MM.1S (cell line): Measurements from ENCODE around the gene CD82.
A peak's percentile ranks its signal among the peaks of the same experiment; 100 is the strongest.

Experiments used
- EZH2 ChIP-seq: fragments of 300-600 bp; sonication (generic); optimal IDR thresholded peaks from 2 replicates; pipeline ENCODE3; 2017; ENCODE audit warnings: low read depth, mild to moderate bottlenecking, antibody characterized with exemption, low read length, mixed read lengths
- TF ChIP-seq, protein P1 (sequence below): fragments of 300-600 bp; sonication (generic); IDR thresholded peaks from 2 replicates; pipeline ENCODE4 v1.5.1; 2016; ENCODE audit warnings: antibody characterized with exemption, low read length, mixed read lengths

DNA sequence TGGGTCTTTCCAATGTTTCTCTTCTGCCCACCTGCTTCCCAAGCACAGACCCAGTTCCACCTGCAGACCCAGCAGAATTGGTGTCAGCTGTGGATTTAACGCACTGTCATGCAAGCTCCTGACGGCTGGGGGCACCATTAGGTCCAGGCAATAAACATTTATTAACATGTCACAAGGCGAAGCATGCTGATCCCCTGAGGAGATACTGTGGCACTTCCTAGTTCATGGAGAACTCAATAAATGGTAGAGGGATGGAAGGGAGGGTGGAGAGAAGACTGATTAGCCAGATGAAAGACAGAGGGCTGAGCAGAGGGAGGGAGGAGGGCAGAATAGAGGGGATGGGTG lies 93.0 kb downstream of the CD82 start:
- TF ChIP-seq, protein P1, sequence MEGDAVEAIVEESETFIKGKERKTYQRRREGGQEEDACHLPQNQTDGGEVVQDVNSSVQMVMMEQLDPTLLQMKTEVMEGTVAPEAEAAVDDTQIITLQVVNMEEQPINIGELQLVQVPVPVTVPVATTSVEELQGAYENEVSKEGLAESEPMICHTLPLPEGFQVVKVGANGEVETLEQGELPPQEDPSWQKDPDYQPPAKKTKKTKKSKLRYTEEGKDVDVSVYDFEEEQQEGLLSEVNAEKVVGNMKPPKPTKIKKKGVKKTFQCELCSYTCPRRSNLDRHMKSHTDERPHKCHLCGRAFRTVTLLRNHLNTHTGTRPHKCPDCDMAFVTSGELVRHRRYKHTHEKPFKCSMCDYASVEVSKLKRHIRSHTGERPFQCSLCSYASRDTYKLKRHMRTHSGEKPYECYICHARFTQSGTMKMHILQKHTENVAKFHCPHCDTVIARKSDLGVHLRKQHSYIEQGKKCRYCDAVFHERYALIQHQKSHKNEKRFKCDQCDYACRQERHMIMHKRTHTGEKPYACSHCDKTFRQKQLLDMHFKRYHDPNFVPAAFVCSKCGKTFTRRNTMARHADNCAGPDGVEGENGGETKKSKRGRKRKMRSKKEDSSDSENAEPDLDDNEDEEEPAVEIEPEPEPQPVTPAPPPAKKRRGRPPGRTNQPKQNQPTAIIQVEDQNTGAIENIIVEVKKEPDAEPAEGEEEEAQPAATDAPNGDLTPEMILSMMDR = peak; percentile 46
- TF ChIP-seq EZH2 = no peak
